Measurements from ENCODE around the gene DAB2IP. TPM values are rescaled to one million over a fixed set of nuclear protein-coding genes. Genes with fewer than 3 reads are reported as not detected.

DAB2IP gene
- total RNA-seq, 8 experiments from 2014 or later: 8.0 to 27.7 (median 19.6) TPM

GRCh38 chr9:121763561-121764370 lies 112.3 kb downstream of the DAB2IP start:
- Histone ChIP-seq H3K4me3 (no peak overlapping the region), H3K27ac (no peak overlapping the region), H3K4me1 (replicated peaks in 1 of 2) (no peaks in the 10 kb centered on the region)
- in situ Hi-C loops (cut with MboI; ENCODE audit: low pct_unique_long_range_greater_than_20kb in 2 of 9, low sequenced_read_pairs in 9 of 9, unreplicated experiment in 9 of 9): no loop called here
- ATAC-seq (replicated peaks in 6 of 8): no peak
- whole genome bisulfite sequencing, 10 experiments: 83 to 100% (median 92%) methylated on average over 2 to 6 of the region's 21 CpGs; no CpG with 5 or more reads in 5 of the 10 experiments

DNA sequence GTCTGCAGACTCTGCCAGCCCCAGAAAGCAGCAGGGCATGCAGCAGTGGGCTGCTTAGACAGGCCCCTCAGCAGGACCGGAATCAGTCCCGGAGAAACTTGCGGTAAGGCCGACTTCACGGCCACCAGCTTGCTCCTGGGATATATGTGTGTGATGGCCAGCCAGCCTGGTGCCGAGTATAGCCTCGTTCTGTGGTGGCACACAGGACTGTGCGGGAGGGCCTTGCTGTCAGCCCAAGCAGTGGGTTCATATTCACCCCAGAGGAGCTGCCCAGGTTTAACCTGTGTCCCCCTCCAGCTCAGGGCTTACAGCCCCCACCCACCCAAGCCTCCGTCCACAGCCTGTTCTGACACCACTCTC lies 112.9 kb downstream of the DAB2IP start:
- WGBS, 10 experiments: 94 to 100% methylated on average over 1 to 3 of the region's 9 CpGs; no CpG with 5 or more reads in 8 of the 10 experiments
- no peak overlapping the region for H3K27ac ChIP-seq
- ATAC-seq (replicated peaks in 6 of 8): no peak
- no peak overlapping the region for H3K4me3 ChIP-seq
- in situ Hi-C loops (cut with MboI; ENCODE audit: low pct_unique_long_range_greater_than_20kb in 2 of 9, low sequenced_read_pairs in 9 of 9, unreplicated experiment in 9 of 9): no loop called here
- H3K4me1 ChIP-seq (replicated peaks in 1 of 2): no peaks in the 10 kb centered on the region

- Histone ChIP-seq H3K4me3 (no peak overlapping the region), H3K4me1 (replicated peaks in 1 of 2) (no peaks in the 10 kb centered on the region), H3K27ac (no peak overlapping the region)
- in situ Hi-C loops (cut with MboI; ENCODE audit: low pct_unique_long_range_greater_than_20kb in 2 of 9, low sequenced_read_pairs in 9 of 9, unreplicated experiment in 9 of 9): no loop called here
- WGBS, 10 experiments: 75 to 100% (median 95%) methylated on average over 1 to 5 of the region's 8 CpGs; no CpG with 5 or more reads in 4 of the 10 experiments
- peak in 2 of 8 experiments; percentile 36 to 56 for ATAC-seq (replicated peaks in 6 of 8)
Measured at GRCh38 chr9:121765021-121765950, 113.9 kb downstream of the DAB2IP start.

DNA sequence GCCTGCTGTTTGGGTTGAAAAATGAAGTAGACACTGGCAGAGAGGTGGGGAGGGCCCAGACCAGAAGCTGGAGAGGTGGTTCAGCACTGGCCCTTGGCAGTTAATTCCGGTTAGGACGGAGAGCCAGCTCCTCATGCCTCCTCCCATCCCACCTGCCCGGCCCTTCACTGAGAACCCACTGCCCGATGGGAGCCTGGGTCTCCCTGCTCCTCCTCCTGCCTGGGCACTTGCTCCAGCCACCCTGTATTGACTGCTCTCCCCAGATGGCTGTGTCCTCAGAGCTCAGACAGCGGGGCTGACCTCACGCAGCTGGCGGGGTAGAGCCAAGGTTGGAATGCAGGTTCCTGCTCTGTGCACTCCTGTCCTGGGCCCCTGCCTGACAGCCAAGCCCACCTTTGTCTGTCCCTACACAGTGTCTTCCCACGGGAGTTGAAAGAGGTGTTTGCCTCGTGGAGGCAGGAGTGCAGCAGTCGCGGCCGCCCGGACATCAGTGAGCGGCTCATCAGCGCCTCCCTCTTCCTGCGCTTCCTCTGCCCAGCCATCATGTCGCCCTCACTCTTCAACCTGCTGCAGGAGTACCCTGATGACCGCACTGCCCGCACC lies 114.7 kb downstream of the DAB2IP start:
- WGBS, 10 experiments: 80 to 100% (median 87%) methylated on average over 1 to 8 of the region's 19 CpGs; no CpG with 5 or more reads in 5 of the 10 experiments
- in situ Hi-C loops (cut with MboI; ENCODE audit: low pct_unique_long_range_greater_than_20kb in 2 of 9, low sequenced_read_pairs in 9 of 9, unreplicated experiment in 9 of 9): no loop called here
- Histone ChIP-seq H3K27ac (no peak overlapping the region), H3K4me1 (replicated peaks in 1 of 2) (no peaks in the 10 kb centered on the region), H3K4me3 (no peak overlapping the region)
- peak in 1 of 8 experiments; percentile 18 for ATAC-seq (replicated peaks in 6 of 8)

DNA sequence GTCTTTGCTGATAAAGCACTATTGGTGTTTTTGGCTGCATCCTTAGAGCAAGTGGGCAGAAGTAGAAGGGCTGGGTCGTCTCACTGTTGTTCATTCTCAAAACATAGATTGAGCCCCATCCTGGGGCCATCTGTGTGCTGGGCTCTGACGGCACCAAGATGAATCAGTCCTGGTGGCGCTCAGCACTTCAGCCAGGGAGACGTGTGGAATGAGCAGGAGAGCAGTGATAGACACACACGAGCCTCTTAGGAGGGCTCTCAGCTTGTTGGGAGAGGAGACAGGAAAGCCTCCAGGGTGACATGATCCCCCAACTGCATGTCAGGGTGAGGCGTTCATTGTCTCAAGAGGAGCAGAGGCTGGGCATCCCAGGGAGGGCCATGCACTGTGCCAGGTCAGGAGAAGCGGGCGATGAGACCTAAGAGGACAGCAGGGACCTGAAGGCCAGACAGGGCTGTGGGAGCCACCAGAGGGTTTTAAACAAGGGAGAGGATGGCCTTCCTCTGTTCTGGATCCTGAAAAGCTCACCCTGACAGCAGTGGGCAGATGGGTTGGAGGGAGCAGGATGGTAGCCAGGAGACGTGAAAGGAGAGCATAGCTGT lies 115.8 kb downstream of the DAB2IP start:
- in situ Hi-C loops (cut with MboI; ENCODE audit: low pct_unique_long_range_greater_than_20kb in 2 of 9, low sequenced_read_pairs in 9 of 9, unreplicated experiment in 9 of 9): no loop called here
- 60 to 94% (median 80%) methylated on average over 1 to 4 of the region's 9 CpGs; no CpG with 5 or more reads in 6 of the 10 experiments for WGBS, 10 experiments
- ATAC-seq (replicated peaks in 6 of 8): no peak
- no peaks in the 10 kb centered on the region for H3K4me1 ChIP-seq (replicated peaks in 1 of 2)
- no peak overlapping the region for H3K27ac ChIP-seq
- H3K4me3 ChIP-seq: no peak overlapping the region

GRCh38 chr9:121768416-121769015 lies 117.1 kb downstream of the DAB2IP start:
- no peaks in the 10 kb centered on the region for H3K4me1 ChIP-seq (replicated peaks in 1 of 2)
- WGBS, 10 experiments: 80 to 100% (median 94%) methylated on average over 1 to 12 of the region's 15 CpGs; no CpG with 5 or more reads in 3 of the 10 experiments
- H3K4me3 ChIP-seq: no peak overlapping the region
- H3K27ac ChIP-seq: no peak overlapping the region
- no peak for ATAC-seq (replicated peaks in 6 of 8)
- in situ Hi-C loops (cut with MboI; ENCODE audit: low pct_unique_long_range_greater_than_20kb in 2 of 9, low sequenced_read_pairs in 9 of 9, unreplicated experiment in 9 of 9): no loop called here

DNA sequence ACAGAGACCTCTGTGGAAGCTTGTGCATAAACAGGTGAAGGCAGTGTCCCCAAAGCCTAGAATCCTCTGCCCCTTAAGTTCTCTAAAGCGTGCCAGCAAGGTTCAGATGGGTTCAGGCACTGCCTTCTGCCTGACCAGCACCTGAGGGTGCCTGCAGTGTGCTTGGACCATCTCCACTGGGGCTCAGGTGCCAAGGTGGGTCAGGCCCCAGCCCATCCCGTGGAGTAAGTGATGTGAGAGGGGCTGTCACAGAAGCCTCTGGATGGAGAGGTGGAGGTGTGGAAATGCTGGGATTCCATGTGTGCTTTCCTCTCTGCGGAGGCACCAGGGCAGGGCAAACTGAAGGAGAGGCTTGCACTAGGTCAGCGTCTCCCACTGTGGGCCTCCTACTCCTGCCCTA lies 118.5 kb downstream of the DAB2IP start:
- WGBS, 10 experiments: 80 to 100% (median 90%) methylated on average over 1 to 2 of the region's 4 CpGs; no CpG with 5 or more reads in 5 of the 10 experiments
- no peak for ATAC-seq (replicated peaks in 6 of 8)
- no peaks in the 10 kb centered on the region for H3K4me1 ChIP-seq (replicated peaks in 1 of 2)
- H3K4me3 ChIP-seq: no peak overlapping the region
- in situ Hi-C loops (cut with MboI; ENCODE audit: low pct_unique_long_range_greater_than_20kb in 2 of 9, low sequenced_read_pairs in 9 of 9, unreplicated experiment in 9 of 9): no loop called here
- no peak overlapping the region for H3K27ac ChIP-seq

- Histone ChIP-seq H3K27ac (no peak overlapping the region), H3K4me3 (no peak overlapping the region), H3K4me1 (replicated peaks in 1 of 2) (no peaks in the 10 kb centered on the region)
- no peak for ATAC-seq (replicated peaks in 6 of 8)
- WGBS, 10 experiments: 17 to 100% (median 80%) methylated on average over 1 to 6 of the region's 10 CpGs; no CpG with 5 or more reads in 1 of the 10 experiments
- in situ Hi-C loops (cut with MboI; ENCODE audit: low pct_unique_long_range_greater_than_20kb in 2 of 9, low sequenced_read_pairs in 9 of 9, unreplicated experiment in 9 of 9): no loop called here
Measured at GRCh38 chr9:121770415-121771273, 119.2 kb downstream of the DAB2IP start.

GRCh38 chr9:121771418-121771817 lies 120.0 kb downstream of the DAB2IP start:
- 80% methylated on average over 1 of the region's 5 CpGs; no CpG with 5 or more reads in 9 of the 10 experiments for WGBS, 10 experiments
- in situ Hi-C loops (cut with MboI; ENCODE audit: low pct_unique_long_range_greater_than_20kb in 2 of 9, low sequenced_read_pairs in 9 of 9, unreplicated experiment in 9 of 9): no loop called here
- no peaks in the 10 kb centered on the region for H3K4me1 ChIP-seq (replicated peaks in 1 of 2)
- ATAC-seq (replicated peaks in 6 of 8): no peak
- no peak overlapping the region for H3K4me3 ChIP-seq
- no peak overlapping the region for H3K27ac ChIP-seq

DNA sequence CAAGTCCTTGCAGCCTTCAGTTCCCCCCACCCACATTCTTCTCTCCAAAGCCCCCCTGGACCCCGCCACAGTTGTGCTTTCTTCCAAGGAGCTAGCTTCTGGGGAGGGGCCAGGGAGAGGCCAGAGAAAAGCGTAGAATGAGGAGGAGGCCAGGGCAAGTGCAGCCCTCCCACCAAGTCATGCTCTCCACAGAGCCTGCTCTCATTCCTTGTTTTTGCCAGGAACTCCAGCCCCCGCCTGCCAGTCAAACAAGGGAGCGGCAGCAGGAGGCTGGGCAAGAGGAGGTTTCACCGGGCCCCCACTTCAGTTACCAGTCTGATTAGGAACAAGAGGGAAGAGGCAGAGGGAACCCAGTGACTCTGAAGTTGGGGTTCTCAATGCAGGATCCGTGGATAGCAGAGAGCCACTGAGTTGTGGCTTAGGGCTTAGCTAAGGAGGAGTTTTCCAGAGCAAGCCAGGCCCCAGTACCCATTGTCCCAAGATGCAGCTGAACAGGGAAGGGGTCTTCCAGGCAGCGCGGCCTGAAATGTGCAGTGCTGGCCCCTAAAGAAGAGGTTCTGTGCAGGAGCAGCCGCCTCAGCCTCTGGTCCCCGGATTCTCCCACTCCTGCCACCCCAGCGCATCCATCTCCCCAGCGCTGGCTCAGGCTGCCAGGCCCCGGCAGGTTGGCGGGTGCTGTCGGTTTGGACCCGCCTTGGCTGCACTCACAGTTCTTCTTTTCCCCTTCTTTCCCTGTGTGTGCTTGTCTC lies 120.6 kb downstream of the DAB2IP start:
- Histone ChIP-seq H3K27ac (no peak overlapping the region), H3K4me1 (replicated peaks in 1 of 2) (no peaks in the 10 kb centered on the region), H3K4me3 (no peak overlapping the region)
- WGBS, 10 experiments: 63 to 100% (median 91%) methylated on average over 2 to 6 of the region's 16 CpGs; no CpG with 5 or more reads in 4 of the 10 experiments
- in situ Hi-C loops (cut with MboI; ENCODE audit: low pct_unique_long_range_greater_than_20kb in 2 of 9, low sequenced_read_pairs in 9 of 9, unreplicated experiment in 9 of 9): no loop called here
- no peak for ATAC-seq (replicated peaks in 6 of 8)

DNA sequence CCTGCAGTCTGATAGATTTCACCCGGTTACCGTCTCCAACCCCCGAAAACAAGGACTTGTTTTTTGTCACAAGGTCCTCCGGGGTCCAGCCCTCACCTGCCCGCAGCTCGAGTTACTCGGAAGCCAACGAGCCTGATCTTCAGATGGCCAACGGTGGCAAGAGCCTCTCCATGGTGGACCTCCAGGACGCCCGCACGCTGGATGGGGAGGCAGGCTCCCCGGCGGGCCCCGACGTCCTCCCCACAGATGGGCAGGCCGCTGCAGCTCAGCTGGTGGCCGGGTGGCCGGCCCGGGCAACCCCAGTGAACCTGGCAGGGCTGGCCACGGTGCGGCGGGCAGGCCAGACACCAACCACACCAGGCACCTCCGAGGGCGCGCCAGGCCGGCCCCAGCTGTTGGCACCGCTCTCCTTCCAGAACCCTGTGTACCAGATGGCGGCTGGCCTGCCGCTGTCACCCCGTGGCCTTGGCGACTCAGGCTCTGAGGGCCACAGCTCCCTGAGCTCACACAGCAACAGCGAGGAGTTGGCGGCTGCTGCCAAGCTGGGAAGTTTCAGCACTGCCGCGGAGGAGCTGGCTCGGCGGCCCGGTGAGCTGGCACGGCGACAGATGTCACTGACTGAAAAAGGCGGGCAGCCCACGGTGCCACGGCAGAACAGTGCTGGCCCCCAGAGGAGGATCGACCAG lies 121.3 kb downstream of the DAB2IP start:
- in situ Hi-C loops (cut with MboI; ENCODE audit: low pct_unique_long_range_greater_than_20kb in 2 of 9, low sequenced_read_pairs in 9 of 9, unreplicated experiment in 9 of 9): no loop called here
- Histone ChIP-seq H3K4me1 (replicated peaks in 1 of 2) (no peaks in the 10 kb centered on the region), H3K27ac (no peak overlapping the region), H3K4me3 (no peak overlapping the region)
- 87 to 100% methylated on average over 1 to 3 of the region's 45 CpGs; no CpG with 5 or more reads in 8 of the 10 experiments for WGBS, 10 experiments
- no peak for ATAC-seq (replicated peaks in 6 of 8)

All from motor neuron (in vitro differentiated cells).